Panc1 (cell line): ENCODE data around the gene NIT1. TPM values are rescaled to one million over a fixed set of nuclear protein-coding genes. Genes with fewer than 3 reads are reported as not detected.

ENCODE experiments used
- ATAC-seq: fragments of 200-7000 bp; cut with Tn5 transposase; 2 replicates; pipeline ENCODE4 v1.9.1; 2020; ENCODE audit warnings: mild to moderate bottlenecking, moderate library complexity
- BruUV-seq: library from RNA; stranded (reverse); fragments of 400-500 nt; replicated peaks from 2 replicates; lab custom pipeline; 2021; lab: Mats Ljungman, UMichigan
- CTCF ChIA-PET: fragments of 300-600 bp; sonication (Branson Sonifier 250); formaldehyde crosslinking; loops from one replicate; lab custom pipeline; 2022; ENCODE audit warnings: antibody characterized with exemption; lab: Charles Lee
- POLR2A ChIA-PET: fragments of 300-600 bp; sonication (Branson Sonifier 250); formaldehyde crosslinking; loops from one replicate; lab custom pipeline; 2022; ENCODE audit warnings: antibody characterized with exemption; lab: Charles Lee
- DNase-seq: peaks from one replicate; pipeline ENCODE4 v3.0.0-alpha.2; 2010; ENCODE audit warnings: low read depth, low spot score
- H3K27ac ChIP-seq: 2 replicates; pipeline ENCODE4 v1.5.1; 2011; ENCODE audit warnings: mild to moderate bottlenecking, low read length, inconsistent platforms
- H3K27me3 ChIP-seq: fragments of 200-500 bp; sonication (Bioruptor generic); 2 replicates; pipeline ENCODE4 v1.6.0; 2014; ENCODE audit warnings: low read length, inconsistent platforms; ENCODE audit not compliant: control insufficient read depth, insufficient read depth
- H3K36me3 ChIP-seq: fragments of 200-500 bp; sonication (Bioruptor generic); 2 replicates; pipeline ENCODE4 v1.5.1; 2014; ENCODE audit warnings: inconsistent platforms, mild to moderate bottlenecking, low read length, moderate library complexity; ENCODE audit not compliant: control insufficient read depth, insufficient read depth
- H3K4me1 ChIP-seq: 2 replicates; pipeline ENCODE4 v1.5.1; 2011; ENCODE audit warnings: inconsistent platforms, mild to moderate bottlenecking, low read length, moderate library complexity; ENCODE audit not compliant: control insufficient read depth, insufficient read depth
- H3K4me3 ChIP-seq, 2 experiments: 2 replicates each; pipeline ENCODE4 v1.5.1; 2011 to 2012; ENCODE audit warnings: low read depth in 2 of 2, low read length in 2 of 2, mild to moderate bottlenecking in 2 of 2, inconsistent platforms in 1 of 2, moderate library complexity in 1 of 2
- H3K9me3 ChIP-seq: fragments of 200-500 bp; sonication (Bioruptor generic); 2 replicates; pipeline ENCODE4 v1.5.1; 2014; ENCODE audit warnings: low read depth, mild to moderate bottlenecking, inconsistent platforms, low read length, moderate library complexity; ENCODE audit not compliant: control insufficient read depth, insufficient read depth
- POLR2AphosphoS5 ChIP-seq: IDR thresholded peaks from 2 replicates; pipeline ENCODE4 v1.6.1; 2012; ENCODE audit warnings: mild to moderate bottlenecking, low read depth, low read length, moderate library complexity
- SIN3A ChIP-seq: IDR thresholded peaks from 2 replicates; pipeline ENCODE4 v1.6.1; 2012; ENCODE audit warnings: low read depth, mild to moderate bottlenecking, low read length, moderate library complexity, borderline replicate concordance; ENCODE audit not compliant: insufficient read depth
- TCF7L2 ChIP-seq: IDR thresholded peaks from 2 replicates; pipeline ENCODE4 v1.6.1; 2011; ENCODE audit warnings: mild to moderate bottlenecking, low read depth, low read length, inconsistent platforms
- in situ Hi-C: cut with HindIII; loops from 2 replicates; pipeline ENCODE4 v1.10.0; 2016; ENCODE audit warnings: low sequenced_read_pairs, low pct_unique_long_range_greater_than_20kb
- intact Hi-C: fragments of 100-400 bp; cut with micrococcal nuclease; formaldehyde crosslinking; loops from one replicate; pipeline ENCODE4 v1.10.0; 2022; ENCODE audit not compliant: unreplicated experiment
- total RNA-seq: library from RNA; stranded (reverse); gene quantifications from one replicate; pipeline ENCODE4 v1.2.1, GENCODE V29; 2021; ENCODE audit not compliant: unreplicated experiment
- TF ChIP-seq, protein P1 (sequence below), 2 experiments: IDR thresholded peaks; 2 replicates each; pipeline ENCODE4 v1.6.1; 2011 to 2012; ENCODE audit warnings: low read depth in 2 of 2, control low read depth in 1 of 2, low read length in 1 of 2, mild to moderate bottlenecking in 1 of 2, moderate library complexity in 1 of 2; ENCODE audit not compliant: insufficient read depth in 1 of 2
- TF ChIP-seq, protein P2 (sequence below): fragments of 450-650 bp; IDR thresholded peaks from 2 replicates; pipeline ENCODE4 v1.5.1; 2017; ENCODE audit warnings: mild to moderate bottlenecking

NIT1 gene
- total RNA-seq, 1 experiment from 2014 or later: 31.3 TPM

DNA sequence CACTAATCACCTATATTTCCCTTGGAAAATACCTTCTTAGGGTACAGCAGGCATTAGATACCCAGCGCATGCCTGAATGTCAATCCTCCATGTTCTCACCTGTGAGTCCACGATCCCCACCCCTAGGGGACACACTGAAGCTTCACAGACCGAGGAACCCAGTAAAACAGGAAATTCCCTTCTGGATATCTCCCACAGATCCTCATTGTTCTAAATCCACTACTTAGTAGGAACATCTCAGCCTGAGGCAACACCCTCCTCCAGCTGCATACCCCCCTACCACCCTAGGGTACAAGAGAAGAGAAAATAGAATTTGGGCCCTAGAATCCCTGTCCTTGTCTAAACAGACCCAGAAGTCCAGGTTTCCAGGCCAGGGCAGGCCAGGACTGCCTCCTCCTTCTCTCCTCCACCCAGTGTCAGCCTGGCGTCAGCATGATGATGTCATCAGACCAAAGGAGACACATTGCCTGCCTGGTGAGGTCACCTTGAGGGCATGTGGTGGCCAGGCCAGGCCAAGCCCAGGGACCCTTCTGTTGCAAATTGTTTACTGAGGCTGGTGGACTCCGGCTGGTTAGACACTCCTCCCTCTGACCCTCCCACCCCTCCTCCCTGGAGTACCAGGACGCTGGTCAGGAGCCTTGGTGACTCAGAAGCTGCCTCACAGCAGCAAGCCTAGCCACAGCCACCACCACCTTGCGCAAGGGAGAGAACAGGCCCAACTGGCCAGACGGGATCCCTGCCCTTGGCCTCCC is 34.7 kb upstream of the NIT1 start:
- in situ Hi-C loops (no loop called here), intact Hi-C loops (no loop called here)
- H3K4me3 ChIP-seq: no peak overlapping the region
- H3K9me3 ChIP-seq: no peaks in the 10 kb centered on the region
- no peaks in the 10 kb centered on the region for H3K36me3 ChIP-seq
- DNase-seq: peak; percentile 73
- BruUV-seq: no TSS peak
- no peak overlapping the region for H3K27ac ChIP-seq
- POLR2A ChIA-PET: no interaction called here
- no peak for TF ChIP-seq SIN3A
- peaks cover 4% of the 10 kb centered on the region; the same call in 1 of the 2 replicates for H3K4me1 ChIP-seq
- peak; percentile 65; the same call in 1 of the 2 replicates for ATAC-seq
- CTCF ChIA-PET: no interaction called here
- no peaks in the 10 kb centered on the region for H3K27me3 ChIP-seq

DNA sequence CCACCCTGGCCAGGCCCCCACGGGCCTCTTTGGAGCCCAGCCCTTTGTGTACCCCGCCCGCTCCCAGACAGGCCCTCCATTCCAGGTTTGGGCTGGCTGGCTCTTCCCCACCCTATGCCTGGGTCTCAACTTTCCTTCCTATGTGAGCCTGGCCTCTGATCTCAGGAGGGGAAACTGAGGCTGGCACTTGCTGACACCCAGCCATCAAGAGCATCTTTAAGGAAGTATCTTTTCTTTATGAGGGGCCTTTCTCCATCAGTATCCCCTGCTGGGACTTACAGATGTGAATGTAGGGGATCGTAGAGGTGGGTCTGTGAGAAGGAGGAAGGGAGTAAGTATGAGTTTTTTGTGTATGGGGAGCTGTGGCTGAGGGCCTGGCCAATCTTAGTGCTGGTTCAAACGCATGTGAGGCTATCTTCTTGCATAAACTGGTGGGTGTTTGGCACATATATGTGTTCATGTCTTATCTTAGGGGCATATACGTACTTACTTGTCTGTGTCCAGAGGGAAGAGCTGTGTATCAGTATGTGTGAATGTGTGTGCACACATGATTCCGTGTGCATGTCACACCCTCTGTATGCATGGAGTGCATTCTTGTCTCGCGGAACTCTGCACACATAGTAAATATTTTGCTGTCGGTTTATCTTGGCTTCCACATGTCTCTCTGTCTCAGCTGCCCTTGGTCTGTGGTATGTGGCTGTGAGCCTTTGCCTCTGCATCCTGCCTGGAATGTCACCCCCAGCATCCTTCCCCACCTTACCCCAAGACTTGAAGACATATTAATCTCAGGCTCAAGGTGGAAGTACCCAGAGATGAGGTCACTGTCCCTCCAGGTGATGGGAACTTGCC is 33.9 kb upstream of the NIT1 start:
- no TSS peak for BruUV-seq
- Histone ChIP-seq H3K4me3 (no peak overlapping the region), H3K9me3 (no peaks in the 10 kb centered on the region), H3K27ac (no peak overlapping the region), H3K4me1 (peaks cover 4% of the 10 kb centered on the region; the same call in 1 of the 2 replicates), H3K27me3 (no peaks in the 10 kb centered on the region), H3K36me3 (no peaks in the 10 kb centered on the region)
- TF ChIP-seq TCF7L2: no peak
- TF ChIP-seq, protein P1, sequence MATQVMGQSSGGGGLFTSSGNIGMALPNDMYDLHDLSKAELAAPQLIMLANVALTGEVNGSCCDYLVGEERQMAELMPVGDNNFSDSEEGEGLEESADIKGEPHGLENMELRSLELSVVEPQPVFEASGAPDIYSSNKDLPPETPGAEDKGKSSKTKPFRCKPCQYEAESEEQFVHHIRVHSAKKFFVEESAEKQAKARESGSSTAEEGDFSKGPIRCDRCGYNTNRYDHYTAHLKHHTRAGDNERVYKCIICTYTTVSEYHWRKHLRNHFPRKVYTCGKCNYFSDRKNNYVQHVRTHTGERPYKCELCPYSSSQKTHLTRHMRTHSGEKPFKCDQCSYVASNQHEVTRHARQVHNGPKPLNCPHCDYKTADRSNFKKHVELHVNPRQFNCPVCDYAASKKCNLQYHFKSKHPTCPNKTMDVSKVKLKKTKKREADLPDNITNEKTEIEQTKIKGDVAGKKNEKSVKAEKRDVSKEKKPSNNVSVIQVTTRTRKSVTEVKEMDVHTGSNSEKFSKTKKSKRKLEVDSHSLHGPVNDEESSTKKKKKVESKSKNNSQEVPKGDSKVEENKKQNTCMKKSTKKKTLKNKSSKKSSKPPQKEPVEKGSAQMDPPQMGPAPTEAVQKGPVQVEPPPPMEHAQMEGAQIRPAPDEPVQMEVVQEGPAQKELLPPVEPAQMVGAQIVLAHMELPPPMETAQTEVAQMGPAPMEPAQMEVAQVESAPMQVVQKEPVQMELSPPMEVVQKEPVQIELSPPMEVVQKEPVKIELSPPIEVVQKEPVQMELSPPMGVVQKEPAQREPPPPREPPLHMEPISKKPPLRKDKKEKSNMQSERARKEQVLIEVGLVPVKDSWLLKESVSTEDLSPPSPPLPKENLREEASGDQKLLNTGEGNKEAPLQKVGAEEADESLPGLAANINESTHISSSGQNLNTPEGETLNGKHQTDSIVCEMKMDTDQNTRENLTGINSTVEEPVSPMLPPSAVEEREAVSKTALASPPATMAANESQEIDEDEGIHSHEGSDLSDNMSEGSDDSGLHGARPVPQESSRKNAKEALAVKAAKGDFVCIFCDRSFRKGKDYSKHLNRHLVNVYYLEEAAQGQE (IDR thresholded peaks at IDR 0.05; ENCODE audit: insufficient read depth in 1 of 2, low read depth in 2 of 2, low read length in 1 of 2): no peak
- TF ChIP-seq POLR2AphosphoS5: no peak
- TF ChIP-seq, protein P2, sequence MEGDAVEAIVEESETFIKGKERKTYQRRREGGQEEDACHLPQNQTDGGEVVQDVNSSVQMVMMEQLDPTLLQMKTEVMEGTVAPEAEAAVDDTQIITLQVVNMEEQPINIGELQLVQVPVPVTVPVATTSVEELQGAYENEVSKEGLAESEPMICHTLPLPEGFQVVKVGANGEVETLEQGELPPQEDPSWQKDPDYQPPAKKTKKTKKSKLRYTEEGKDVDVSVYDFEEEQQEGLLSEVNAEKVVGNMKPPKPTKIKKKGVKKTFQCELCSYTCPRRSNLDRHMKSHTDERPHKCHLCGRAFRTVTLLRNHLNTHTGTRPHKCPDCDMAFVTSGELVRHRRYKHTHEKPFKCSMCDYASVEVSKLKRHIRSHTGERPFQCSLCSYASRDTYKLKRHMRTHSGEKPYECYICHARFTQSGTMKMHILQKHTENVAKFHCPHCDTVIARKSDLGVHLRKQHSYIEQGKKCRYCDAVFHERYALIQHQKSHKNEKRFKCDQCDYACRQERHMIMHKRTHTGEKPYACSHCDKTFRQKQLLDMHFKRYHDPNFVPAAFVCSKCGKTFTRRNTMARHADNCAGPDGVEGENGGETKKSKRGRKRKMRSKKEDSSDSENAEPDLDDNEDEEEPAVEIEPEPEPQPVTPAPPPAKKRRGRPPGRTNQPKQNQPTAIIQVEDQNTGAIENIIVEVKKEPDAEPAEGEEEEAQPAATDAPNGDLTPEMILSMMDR: no peak
- TF ChIP-seq SIN3A: no peak
- ChIA-PET POLR2A (no interaction called here), CTCF (interaction anchor here (0.6 kb wide), 1 partner anchor 124 kb away, joined by 15 read pairs; no protein-coding TSS in a partner anchor)
- intact Hi-C loops: no loop called here
- DNase-seq (no peak), ATAC-seq (no peak)
- in situ Hi-C loops: no loop called here
